IMR-90 (cell line): Measurements from ENCODE around the gene RETN. TPM values are rescaled to one million over a fixed set of nuclear protein-coding genes. Genes with fewer than 3 reads are reported as not detected.

Experiments
- ATAC-seq: fragments of 200-7000 bp; cut with Tn5 transposase; 2 replicates; pipeline ENCODE4 v1.9.1; 2020; ENCODE audit warnings: low read depth, mild to moderate bottlenecking, moderate library complexity
- BruUV-seq: library from RNA; stranded (reverse); fragments of 400-500 nt; replicated peaks from 2 replicates; lab custom pipeline; 2021; lab: Mats Ljungman, UMichigan
- CTCF ChIA-PET: fragments of 300-600 bp; formaldehyde crosslinking; extraction: SDS; loops from one replicate; lab custom pipeline; 2021; ENCODE audit warnings: antibody characterized with exemption; lab: Yijun Ruan, JAX
- POLR2A ChIA-PET: fragments of 300-600 bp; sonication (Branson Sonifier 250); formaldehyde crosslinking; loops from one replicate; lab custom pipeline; 2022; ENCODE audit warnings: antibody characterized with exemption; ENCODE audit not compliant: unreplicated experiment; lab: Charles Lee
- DNase-seq: peaks from one replicate; pipeline ENCODE4 v3.0.0; 2013
- H2AFZ ChIP-seq: replicated peaks from 2 replicates; pipeline ENCODE3; 2013; ENCODE audit warnings: low read length, mild to moderate bottlenecking; ENCODE audit not compliant: poor library complexity
- H2AK5ac ChIP-seq: 2 replicates; pipeline ENCODE4 v1.6.1; 2013; ENCODE audit warnings: low read depth, low read length, inconsistent platforms
- H2AK9ac ChIP-seq: replicated peaks from 2 replicates; pipeline ENCODE3; 2013; ENCODE audit warnings: mild to moderate bottlenecking, low read depth, low read length, moderate library complexity; ENCODE audit not compliant: poor library complexity
- H2BK120ac ChIP-seq: 2 replicates; pipeline ENCODE4 v1.6.1; 2013; ENCODE audit warnings: low read depth, low read length, inconsistent platforms
- H2BK15ac ChIP-seq: 3 replicates; pipeline ENCODE4 v1.6.1; 2013; ENCODE audit warnings: low read depth, low read length, inconsistent platforms
- H2BK20ac ChIP-seq: 2 replicates; pipeline ENCODE4 v1.6.1; 2013; ENCODE audit warnings: low read depth, mild to moderate bottlenecking, inconsistent platforms, low read length, moderate library complexity
- H2BK5ac ChIP-seq: 2 replicates; pipeline ENCODE4 v1.6.1; 2013; ENCODE audit warnings: mild to moderate bottlenecking, low read depth, low read length, inconsistent platforms; ENCODE audit not compliant: poor library complexity, severe bottlenecking
- H3K14ac ChIP-seq: replicated peaks from 2 replicates; pipeline ENCODE4 v1.6.1; 2013; ENCODE audit warnings: low read depth, low read length, inconsistent platforms
- H3K18ac ChIP-seq: 2 replicates; pipeline ENCODE4 v1.6.1; 2013; ENCODE audit warnings: low read depth, low read length, control low read depth
- H3K23ac ChIP-seq: 2 replicates; pipeline ENCODE4 v1.6.1; 2013; ENCODE audit warnings: low read depth, low read length, inconsistent platforms
- H3K27ac ChIP-seq: 2 replicates; pipeline ENCODE4 v1.5.1; 2013; ENCODE audit warnings: mild to moderate bottlenecking, control low read depth, low read length; ENCODE audit not compliant: insufficient read depth
- H3K27me3 ChIP-seq: 2 replicates; pipeline ENCODE4 v1.6.1; 2013; ENCODE audit warnings: low read length; ENCODE audit not compliant: control insufficient read depth, insufficient read depth
- H3K36me3 ChIP-seq: 2 replicates; pipeline ENCODE4 v1.6.1; 2013; ENCODE audit warnings: low read length, mixed read lengths; ENCODE audit not compliant: control insufficient read depth, insufficient read depth
- H3K4ac ChIP-seq: 2 replicates; pipeline ENCODE4 v1.6.1; 2013; ENCODE audit warnings: low read depth, low read length, inconsistent platforms
- H3K4me1 ChIP-seq: 2 replicates; pipeline ENCODE4 v1.6.1; 2013; ENCODE audit warnings: low read length, mixed read lengths; ENCODE audit not compliant: control insufficient read depth, insufficient read depth
- H3K4me2 ChIP-seq: 2 replicates; pipeline ENCODE4 v1.6.1; 2013; ENCODE audit warnings: low read depth, mild to moderate bottlenecking, control low read depth, low read length, moderate library complexity
- H3K4me3 ChIP-seq: 2 replicates; pipeline ENCODE4 v1.5.1; 2013; ENCODE audit warnings: low read depth, mild to moderate bottlenecking, control low read depth, low read length, moderate library complexity; ENCODE audit not compliant: insufficient read depth
- H3K56ac ChIP-seq: 2 replicates; pipeline ENCODE4 v1.6.1; 2013; ENCODE audit warnings: low read length, inconsistent platforms; ENCODE audit not compliant: insufficient read depth; ENCODE audit errors: extremely low read depth
- H3K79me1 ChIP-seq, 2 experiments: 2 replicates each; pipeline ENCODE4 v1.6.1; 2013; ENCODE audit warnings: low read length in 2 of 2, inconsistent platforms in 1 of 2, low read depth in 1 of 2
- H3K9ac ChIP-seq: 2 replicates; pipeline ENCODE4 v1.6.1; 2013; ENCODE audit warnings: low read depth, low read length, control low read depth
- H3K9me1 ChIP-seq: 2 replicates; pipeline ENCODE4 v1.6.1; 2013; ENCODE audit warnings: low read length, inconsistent platforms; ENCODE audit not compliant: insufficient read depth
- H3K9me3 ChIP-seq: 2 replicates; pipeline ENCODE4 v1.6.1; 2013; ENCODE audit warnings: low read length; ENCODE audit not compliant: control insufficient read depth, insufficient read depth
- H4K20me1 ChIP-seq: 2 replicates; pipeline ENCODE4 v1.6.1; 2013; ENCODE audit warnings: low read length, inconsistent platforms; ENCODE audit not compliant: insufficient read depth
- H4K5ac ChIP-seq: 2 replicates; pipeline ENCODE4 v1.6.1; 2013; ENCODE audit warnings: mild to moderate bottlenecking, low read depth, low read length, control low read depth
- H4K8ac ChIP-seq, 2 experiments: 2 replicates each; pipeline ENCODE4 v1.6.1; 2013; ENCODE audit warnings: low read depth in 2 of 2, low read length in 2 of 2, control low read depth in 1 of 2, inconsistent platforms in 1 of 2
- H4K91ac ChIP-seq: 2 replicates; pipeline ENCODE4 v1.6.1; 2013; ENCODE audit warnings: low read depth, low read length, inconsistent platforms; ENCODE audit not compliant: insufficient read depth
- BHLHE40 ChIP-seq: fragments of 150-350 bp; IDR thresholded peaks from 2 replicates; pipeline ENCODE4 v1.6.1; 2016; ENCODE audit warnings: mild to moderate bottlenecking, low read depth, low read length
- CEBPB ChIP-seq: IDR thresholded peaks from 2 replicates; pipeline ENCODE4 v1.6.1; 2012; ENCODE audit warnings: low read depth, low read length, improper control_type of control experiment
- CHD1 ChIP-seq: IDR thresholded peaks from 2 replicates; pipeline ENCODE4 v1.6.1; 2012; ENCODE audit warnings: low read depth, low read length, improper control_type of control experiment
- CTCF ChIP-seq: conservative IDR thresholded peaks from 2 replicates; pipeline ENCODE4 v1.5.1; 2012; ENCODE audit warnings: mild to moderate bottlenecking, low read depth, low read length, improper control_type of control experiment
- FOS ChIP-seq: fragments of 150-350 bp; IDR thresholded peaks from 2 replicates; pipeline ENCODE4 v1.6.1; 2016; ENCODE audit warnings: low read depth, low read length
- MAZ ChIP-seq: IDR thresholded peaks from 2 replicates; pipeline ENCODE4 v1.6.1; 2012; ENCODE audit warnings: low read depth, mild to moderate bottlenecking, low read length, improper control_type of control experiment, moderate library complexity, borderline replicate concordance
- NFE2L2 ChIP-seq: fragments of 150-350 bp; IDR thresholded peaks from 2 replicates; pipeline ENCODE4 v1.6.1; 2016; ENCODE audit warnings: low read depth, mild to moderate bottlenecking, low read length
- POLR2A ChIP-seq: IDR thresholded peaks from 2 replicates; pipeline ENCODE4 v1.6.1; 2012; ENCODE audit warnings: mild to moderate bottlenecking, low read depth, low read length
- RAD21 ChIP-seq: IDR thresholded peaks from 2 replicates; pipeline ENCODE4 v1.6.1; 2012; ENCODE audit warnings: low read length, improper control_type of control experiment
- RFX5 ChIP-seq: IDR thresholded peaks from 2 replicates; pipeline ENCODE4 v1.8.0; 2012; ENCODE audit warnings: low read depth, mild to moderate bottlenecking, low read length, moderate library complexity
- whole genome bisulfite sequencing, 2 experiments: methylation state at CpG; one replicate each; pipeline versions ENCODE4 v1.1.5 to v1.1.7; 2013; ENCODE audit warnings: missing lambda C conversion rate in 2 of 2; ENCODE audit not compliant: insufficient read length in 1 of 2; ENCODE audit errors: extremely low coverage in 2 of 2; 5-methylcytosine and 5-hydroxymethylcytosine counted together
- dilution Hi-C: fragments of 300-500 bp; cut with HindIII; formaldehyde crosslinking; loops from one replicate; pipeline ENCODE4 v1.14.3; 2018; ENCODE audit warnings: low sequenced_read_pairs; ENCODE audit not compliant: unreplicated experiment
- in situ Hi-C: fragments of 300-500 bp; cut with MboI; formaldehyde crosslinking; loops from 3 replicates; pipeline ENCODE4 v1.14.3; 2019; ENCODE audit warnings: low sequenced_read_pairs, inconsistent platforms, mixed read lengths
- intact Hi-C: fragments of 100-400 bp; cut with micrococcal nuclease; formaldehyde crosslinking; loops from 2 replicates; pipeline ENCODE4 v1.10.0; 2022
- polyA plus RNA-seq, 3 experiments: library from polyadenylated mRNA; depleted of rRNA; stranded (reverse); fragments of >200 nt; gene quantifications; 2 replicates each; pipeline ENCODE4 v1.2.3, GENCODE V29; 2012; ENCODE audit warnings: low replicate concordance in 1 of 3
- total RNA-seq: library from RNA; depleted of rRNA; stranded (reverse); fragments of >200 nt; gene quantifications from 2 replicates; pipeline ENCODE4 v1.2.3, GENCODE V29; 2012

The RETN gene
- total and polyA plus RNA-seq, 2 of the 4 experiments (the other 2 are of a cell fraction) = not detected

DNA sequence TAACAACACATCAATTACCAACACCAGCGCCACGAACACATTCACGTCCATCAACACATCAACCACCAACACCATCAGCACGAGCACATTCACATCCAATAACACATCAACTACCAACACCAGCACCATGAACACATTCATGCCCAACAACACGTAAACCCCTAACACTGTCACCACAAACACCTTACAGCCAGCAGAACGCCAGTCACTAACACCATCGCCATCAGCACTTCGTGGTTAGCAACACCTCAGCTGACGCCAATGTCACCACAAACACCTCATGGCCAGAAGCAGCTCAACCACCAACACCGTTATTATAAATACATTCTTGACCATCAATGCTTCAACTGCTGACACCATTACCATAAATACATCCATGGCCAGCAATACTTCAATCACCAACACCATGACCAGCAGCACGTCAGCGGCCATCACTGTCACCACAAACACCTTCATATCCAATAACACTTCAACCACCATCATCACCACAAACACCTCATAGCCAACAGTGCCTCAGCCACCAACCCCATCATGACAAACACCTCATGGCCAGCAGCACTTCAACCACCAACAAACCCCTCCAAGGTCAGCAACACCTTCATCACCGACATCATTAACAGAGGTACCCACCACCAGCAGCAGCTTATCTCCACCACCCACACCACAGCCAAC, 23.7 kb downstream of the RETN start:
- Histone ChIP-seq H3K79me1 (no peaks in the 10 kb centered on the region), H2BK15ac (no peak overlapping the region), H3K9me3 (peaks cover 2% of the 10 kb centered on the region; the same call in 1 of the 2 replicates), H4K91ac (no peak overlapping the region), H3K4ac (no peak overlapping the region), H3K9me1 (no peaks in the 10 kb centered on the region), H2AK9ac (no peak overlapping the region), H3K14ac (no peak overlapping the region), H2BK20ac (no peak overlapping the region), H2AK5ac (no peak overlapping the region), H3K4me2 (no peak overlapping the region), H3K27me3 (peaks cover 10% of the 10 kb centered on the region), H3K36me3 (no peaks in the 10 kb centered on the region), H4K5ac (no peak overlapping the region), H3K4me1 (no peaks in the 10 kb centered on the region), H4K20me1 (no peaks in the 10 kb centered on the region), H2AFZ (no peak overlapping the region), H3K4me3 (no peak overlapping the region), H2BK5ac (no peak overlapping the region), H4K8ac (no peak overlapping the region), H3K9ac (no peak overlapping the region), H3K23ac (no peak overlapping the region), H2BK120ac (no peak overlapping the region), H3K18ac (no peak overlapping the region), H3K27ac (no peak overlapping the region), H3K56ac (no peak overlapping the region)
- no TSS peak for BruUV-seq
- CTCF ChIA-PET = no interaction called here
- in situ Hi-C loops = no loop called here
- POLR2A ChIA-PET = no interaction called here
- DNase-seq = no peak
- whole genome bisulfite sequencing, 2 experiments = 65% methylated on average over 9 of the region's 13 CpGs; no CpG with 5 or more reads in 1 of the 2 experiments
- dilution Hi-C loops = no loop called here
- intact Hi-C loops = no loop called here
- no peak for ATAC-seq
- TF ChIP-seq MAZ (no peak), CEBPB (no peak), FOS (no peak), NFE2L2 (no peak), RFX5 (no peak), CHD1 (no peak), CTCF (no peak), BHLHE40 (no peak), POLR2A (no peak), RAD21 (no peak)
